Femur (tissue), 1 donor: ENCODE measurements around the gene TTYH3.
"Not testable (repeated sequence)": the region's sequence is repeated elsewhere in the genome, so short reads cannot be mapped to it uniquely, and the experiment has no call there.

Source experiments
- DNase-seq: peaks from one replicate; pipeline ENCODE4 v3.0.0-alpha.2; 2017

Gene TTYH3

GRCh38 chr7:2603044-2603965 lies 28.5 kb upstream of the TTYH3 start:
- no peak for DNase-seq

GRCh38 chr7:2604608-2605174 lies 27.1 kb upstream of the TTYH3 start:
- DNase-seq, result no peak

- DNase-seq, result no peak
Measured at GRCh38 chr7:2605608-2606538, 25.9 kb upstream of the TTYH3 start.

- no peak for DNase-seq
Measured at GRCh38 chr7:2606539-2606936, 25.2 kb upstream of the TTYH3 start.

- DNase-seq, result peak; percentile 79
Measured at GRCh38 chr7:2607122-2607922, 24.5 kb upstream of the TTYH3 start.

GRCh38 chr7:2607923-2608904 lies 23.6 kb upstream of the TTYH3 start:
- DNase-seq, result no peak

- no peak for DNase-seq
Measured at GRCh38 chr7:2608921-2609411, 22.8 kb upstream of the TTYH3 start.

- DNase-seq, result not testable (repeated sequence)
Measured at GRCh38 chr7:2609646-2610045, 22.1 kb upstream of the TTYH3 start.

GRCh38 chr7:2610466-2610865 lies 21.3 kb upstream of the TTYH3 start:
- no peak for DNase-seq

- DNase-seq, result no peak
Measured at GRCh38 chr7:2610898-2611297, 20.9 kb upstream of the TTYH3 start.

GRCh38 chr7:2611401-2611800 lies 20.4 kb upstream of the TTYH3 start:
- no peak for DNase-seq

- no peak for DNase-seq
Measured at GRCh38 chr7:2611922-2612321, 19.9 kb upstream of the TTYH3 start.

- DNase-seq, result no peak
Measured at GRCh38 chr7:2612445-2613097, 19.2 kb upstream of the TTYH3 start.

GRCh38 chr7:2613098-2613930 lies 18.5 kb upstream of the TTYH3 start:
- no peak for DNase-seq

GRCh38 chr7:2613931-2614600 lies 17.7 kb upstream of the TTYH3 start:
- no peak for DNase-seq

- DNase-seq, result no peak
Measured at GRCh38 chr7:2614631-2615330, 17.0 kb upstream of the TTYH3 start.

GRCh38 chr7:2616387-2617324 lies 15.1 kb upstream of the TTYH3 start:
- DNase-seq, result no peak
